ELR (cell line): ENCODE measurements around the gene TXNDC11.

ENCODE experiments used
- DNase-seq: peaks from one replicate; pipeline ENCODE4 v3.0.0-alpha.2; 2015; ENCODE audit warnings: low read depth

Gene TXNDC11

GRCh38 chr16:11750056-11750455, 7.4 kb upstream of the TXNDC11 start:
- DNase-seq = no peak

- DNase-seq = no peak
Measured at GRCh38 chr16:11748404-11749254, 6.0 kb upstream of the TXNDC11 start.

GRCh38 chr16:11747949-11748403, 5.3 kb upstream of the TXNDC11 start:
- DNase-seq = no peak

GRCh38 chr16:11744075-11744470, 1.4 kb upstream of the TXNDC11 start:
- no peak for DNase-seq

GRCh38 chr16:11743308-11744074, 834 bp upstream of the TXNDC11 start:
- peak; percentile 71 for DNase-seq

- DNase-seq = peak; percentile 46
Measured at GRCh38 chr16:11742093-11742535, 543 bp downstream of the TXNDC11 start.

GRCh38 chr16:11740567-11740966, 2.1 kb downstream of the TXNDC11 start:
- DNase-seq = no peak

- no peak for DNase-seq
Measured at GRCh38 chr16:11738742-11739544, 3.7 kb downstream of the TXNDC11 start.

GRCh38 chr16:11737713-11738112, 4.9 kb downstream of the TXNDC11 start:
- no peak for DNase-seq

- DNase-seq = no peak
Measured at GRCh38 chr16:11736903-11737302, 5.8 kb downstream of the TXNDC11 start.

- DNase-seq = no peak
Measured at GRCh38 chr16:11735787-11736186, 6.9 kb downstream of the TXNDC11 start.

GRCh38 chr16:11734653-11735043, 8.0 kb downstream of the TXNDC11 start:
- no peak for DNase-seq

- no peak for DNase-seq
Measured at GRCh38 chr16:11734025-11734652, 8.5 kb downstream of the TXNDC11 start.

- no peak for DNase-seq
Measured at GRCh38 chr16:11731222-11731621, 11.4 kb downstream of the TXNDC11 start.

GRCh38 chr16:11729787-11730186, 12.9 kb downstream of the TXNDC11 start:
- DNase-seq = no peak

GRCh38 chr16:11727796-11728543, 14.7 kb downstream of the TXNDC11 start:
- DNase-seq = no peak

- no peak for DNase-seq
Measured at GRCh38 chr16:11726008-11726407, 16.6 kb downstream of the TXNDC11 start.

GRCh38 chr16:11725457-11725856, 17.2 kb downstream of the TXNDC11 start:
- DNase-seq = no peak

- DNase-seq = no peak
Measured at GRCh38 chr16:11722468-11722808, 20.2 kb downstream of the TXNDC11 start.

- DNase-seq = no peak
Measured at GRCh38 chr16:11721781-11722467, 20.7 kb downstream of the TXNDC11 start.

GRCh38 chr16:11719762-11720161, 22.9 kb downstream of the TXNDC11 start:
- DNase-seq = no peak
